ENCODE data around the gene SMAD9.

Gene SMAD9

DNA sequence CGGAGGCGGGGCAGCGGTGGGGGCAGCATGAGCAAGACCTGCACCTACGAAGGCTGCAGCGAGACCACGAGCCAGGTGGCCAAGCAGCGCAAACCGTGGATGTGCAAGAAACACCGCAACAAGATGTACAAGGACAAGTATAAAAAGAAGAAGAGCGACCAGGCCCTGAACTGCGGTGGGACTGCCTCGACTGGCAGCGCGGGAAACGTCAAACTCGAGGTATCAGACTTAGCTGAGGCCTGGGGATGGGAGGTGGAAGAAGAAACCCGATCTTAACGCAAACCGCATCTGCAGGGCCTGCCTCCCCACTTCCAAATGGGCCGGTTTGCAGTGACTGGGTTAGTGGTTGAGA is 100.3 kb downstream of the SMAD9 start:
- Histone ChIP-seq H4K20me1 (ENCODE audit: insufficient read depth, low read length, poor library complexity, severe bottlenecking) (peaks cover 55% of the 10 kb centered on the region), H3K4me1 (ENCODE audit: insufficient read depth, low read length, poor library complexity, severe bottlenecking) (peaks cover 52% of the 10 kb centered on the region), H3K9me2 (replicated peaks; ENCODE audit: low read depth, low read length) (no peaks in the 10 kb centered on the region), H3K4me3 (ENCODE audit: low read length, poor library complexity, severe bottlenecking) (peak overlapping the region; percentile 91), H3K36me3 (ENCODE audit: insufficient read depth, low read length) (no peaks in the 10 kb centered on the region), H3K27me3 (ENCODE audit: insufficient read depth, low read length, poor library complexity, severe bottlenecking) (no peaks in the 10 kb centered on the region), H3K9me3 (ENCODE audit: insufficient read depth, low read depth, low read length) (no peaks in the 10 kb centered on the region), H3F3A (ENCODE audit: low read depth) (no peaks in the 10 kb centered on the region), H3K4me2 (ENCODE audit: low read depth, low read length, poor library complexity, severe bottlenecking) (peak overlapping the region; percentile 98), H2AFZ (ENCODE audit: low read length) (peak overlapping the region; percentile 100; the same call in 1 of the 2 replicates), H3K79me2 (ENCODE audit: insufficient read depth, low read length) (peaks cover 56% of the 10 kb centered on the region), H3K9ac (ENCODE audit: low read depth, low read length, poor library complexity, severe bottlenecking) (peak overlapping the region; percentile 83)
- TF ChIP-seq EZH2phosphoT487 (IDR thresholded peaks at IDR 0.05; ENCODE audit: borderline replicate concordance): no peak
- TF ChIP-seq, protein P1, sequence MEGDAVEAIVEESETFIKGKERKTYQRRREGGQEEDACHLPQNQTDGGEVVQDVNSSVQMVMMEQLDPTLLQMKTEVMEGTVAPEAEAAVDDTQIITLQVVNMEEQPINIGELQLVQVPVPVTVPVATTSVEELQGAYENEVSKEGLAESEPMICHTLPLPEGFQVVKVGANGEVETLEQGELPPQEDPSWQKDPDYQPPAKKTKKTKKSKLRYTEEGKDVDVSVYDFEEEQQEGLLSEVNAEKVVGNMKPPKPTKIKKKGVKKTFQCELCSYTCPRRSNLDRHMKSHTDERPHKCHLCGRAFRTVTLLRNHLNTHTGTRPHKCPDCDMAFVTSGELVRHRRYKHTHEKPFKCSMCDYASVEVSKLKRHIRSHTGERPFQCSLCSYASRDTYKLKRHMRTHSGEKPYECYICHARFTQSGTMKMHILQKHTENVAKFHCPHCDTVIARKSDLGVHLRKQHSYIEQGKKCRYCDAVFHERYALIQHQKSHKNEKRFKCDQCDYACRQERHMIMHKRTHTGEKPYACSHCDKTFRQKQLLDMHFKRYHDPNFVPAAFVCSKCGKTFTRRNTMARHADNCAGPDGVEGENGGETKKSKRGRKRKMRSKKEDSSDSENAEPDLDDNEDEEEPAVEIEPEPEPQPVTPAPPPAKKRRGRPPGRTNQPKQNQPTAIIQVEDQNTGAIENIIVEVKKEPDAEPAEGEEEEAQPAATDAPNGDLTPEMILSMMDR (conservative IDR thresholded peaks at IDR 0.05; ENCODE audit: low read length): no peak

GRCh38 chr13:36818804-36819738 is 101.0 kb downstream of the SMAD9 start, which contains the start of gene RFXAP:
TSS of gene RFXAP (plus strand) at chr13:36819222. CDS start at chr13:36819358, 136 bp downstream.
- peak within 1 kb of the TSS; percentile 100 for H2AFZ ChIP-seq (ENCODE audit: low read length)
- no peaks in the 10 kb centered on the region for H3K27me3 ChIP-seq (ENCODE audit: insufficient read depth, low read length, poor library complexity, severe bottlenecking)
- H3K4me1 ChIP-seq (ENCODE audit: insufficient read depth, low read length, poor library complexity, severe bottlenecking): peaks cover 45% of the 10 kb centered on the region

GRCh38 chr13:36817996-36818803 is 101.8 kb downstream of the SMAD9 start:
- peak overlapping the region; percentile 83 for H3K9ac ChIP-seq (ENCODE audit: low read depth, low read length, poor library complexity, severe bottlenecking)
- H3K27me3 ChIP-seq (ENCODE audit: insufficient read depth, low read length, poor library complexity, severe bottlenecking): no peaks in the 10 kb centered on the region
- H2AFZ ChIP-seq (ENCODE audit: low read length): peak overlapping the region; percentile 100
- no peak for TF ChIP-seq EZH2phosphoT487 (IDR thresholded peaks at IDR 0.05; ENCODE audit: borderline replicate concordance)
- TF ChIP-seq, protein P1 (conservative IDR thresholded peaks at IDR 0.05; ENCODE audit: low read length): peak; percentile 40
- no peaks in the 10 kb centered on the region for H3K9me3 ChIP-seq (ENCODE audit: insufficient read depth, low read depth, low read length)
- no peaks in the 10 kb centered on the region for H3K9me2 ChIP-seq (replicated peaks; ENCODE audit: low read depth, low read length)
- H3F3A ChIP-seq (ENCODE audit: low read depth): no peaks in the 10 kb centered on the region
- H3K36me3 ChIP-seq (ENCODE audit: insufficient read depth, low read length): no peaks in the 10 kb centered on the region
- H3K4me1 ChIP-seq (ENCODE audit: insufficient read depth, low read length, poor library complexity, severe bottlenecking): peaks cover 37% of the 10 kb centered on the region
- peaks cover 39% of the 10 kb centered on the region for H4K20me1 ChIP-seq (ENCODE audit: insufficient read depth, low read length, poor library complexity, severe bottlenecking)
- H3K79me2 ChIP-seq (ENCODE audit: insufficient read depth, low read length): peaks cover 41% of the 10 kb centered on the region
- H3K4me2 ChIP-seq (ENCODE audit: low read depth, low read length, poor library complexity, severe bottlenecking): peak overlapping the region; percentile 95
- peak overlapping the region; percentile 91 for H3K4me3 ChIP-seq (ENCODE audit: low read length, poor library complexity, severe bottlenecking)

More at GRCh38 chr13:36818804-36819738, 101.0 kb downstream of the SMAD9 start, which contains the start of gene RFXAP:
- peaks cover 48% of the 10 kb centered on the region for H4K20me1 ChIP-seq (ENCODE audit: insufficient read depth, low read length, poor library complexity, severe bottlenecking)
- H3K36me3 ChIP-seq (ENCODE audit: insufficient read depth, low read length): no peaks in the 10 kb centered on the region
- H3K4me2 ChIP-seq (ENCODE audit: low read depth, low read length, poor library complexity, severe bottlenecking): peak within 1 kb of the TSS; percentile 98
- H3F3A ChIP-seq (ENCODE audit: low read depth): no peaks in the 10 kb centered on the region
- peak within 1 kb of the TSS; percentile 83 for H3K9ac ChIP-seq (ENCODE audit: low read depth, low read length, poor library complexity, severe bottlenecking)
- H3K79me2 ChIP-seq (ENCODE audit: insufficient read depth, low read length): peaks cover 50% of the 10 kb centered on the region
- H3K4me3 ChIP-seq (ENCODE audit: low read length, poor library complexity, severe bottlenecking): peak within 1 kb of the TSS; percentile 91
- no peak for TF ChIP-seq EZH2phosphoT487 (IDR thresholded peaks at IDR 0.05; ENCODE audit: borderline replicate concordance)
- TF ChIP-seq, protein P1 (conservative IDR thresholded peaks at IDR 0.05; ENCODE audit: low read length): no peak
- H3K9me3 ChIP-seq (ENCODE audit: insufficient read depth, low read depth, low read length): no peaks in the 10 kb centered on the region
- H3K9me2 ChIP-seq (replicated peaks; ENCODE audit: low read depth, low read length): no peaks in the 10 kb centered on the region
